G401 (cell line): ENCODE data around the gene DIP2A. TPM values are rescaled to one million over a fixed set of nuclear protein-coding genes. Genes with fewer than 3 reads are reported as not detected.

Experiments
- DNase-seq: peaks from one replicate; pipeline ENCODE4 v3.0.0-alpha.2; 2015; ENCODE audit warnings: low spot score
- in situ Hi-C: cut with HindIII; loops from 2 replicates; pipeline ENCODE4 v1.10.0; 2016; ENCODE audit warnings: low sequenced_read_pairs, mixed read lengths
- total RNA-seq: library from RNA; depleted of rRNA; stranded (reverse); fragments of >200 nt; shearing (Covaris generic); gene quantifications from 2 replicates; pipeline ENCODE4 v1.2.3, GENCODE V29; 2014; rRNA removed

The DIP2A gene
- total RNA-seq, 1 experiment from 2014 or later: 32.4 TPM

DNA sequence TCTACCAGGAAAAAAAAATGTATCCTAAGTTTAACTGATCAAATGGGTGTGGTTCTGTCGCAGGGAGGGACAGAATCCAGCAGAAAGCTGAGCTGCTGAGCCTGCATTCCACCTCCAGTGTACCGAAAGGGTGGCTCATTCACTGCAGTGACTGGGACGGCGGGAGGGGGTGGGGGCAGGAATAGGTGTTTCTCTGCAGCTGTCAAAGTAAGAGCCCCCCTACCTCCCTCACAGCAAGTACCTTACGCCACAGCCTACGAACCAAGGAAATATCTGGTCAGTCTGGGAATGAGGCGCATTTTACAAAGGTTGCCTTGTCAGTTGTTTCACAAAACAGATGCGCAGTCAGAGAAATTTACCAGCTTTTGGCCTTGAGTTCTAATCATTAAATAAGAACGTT, 144.5 kb downstream of the DIP2A start:
- DNase-seq: no peak
- in situ Hi-C loops: no loop called here

DNA sequence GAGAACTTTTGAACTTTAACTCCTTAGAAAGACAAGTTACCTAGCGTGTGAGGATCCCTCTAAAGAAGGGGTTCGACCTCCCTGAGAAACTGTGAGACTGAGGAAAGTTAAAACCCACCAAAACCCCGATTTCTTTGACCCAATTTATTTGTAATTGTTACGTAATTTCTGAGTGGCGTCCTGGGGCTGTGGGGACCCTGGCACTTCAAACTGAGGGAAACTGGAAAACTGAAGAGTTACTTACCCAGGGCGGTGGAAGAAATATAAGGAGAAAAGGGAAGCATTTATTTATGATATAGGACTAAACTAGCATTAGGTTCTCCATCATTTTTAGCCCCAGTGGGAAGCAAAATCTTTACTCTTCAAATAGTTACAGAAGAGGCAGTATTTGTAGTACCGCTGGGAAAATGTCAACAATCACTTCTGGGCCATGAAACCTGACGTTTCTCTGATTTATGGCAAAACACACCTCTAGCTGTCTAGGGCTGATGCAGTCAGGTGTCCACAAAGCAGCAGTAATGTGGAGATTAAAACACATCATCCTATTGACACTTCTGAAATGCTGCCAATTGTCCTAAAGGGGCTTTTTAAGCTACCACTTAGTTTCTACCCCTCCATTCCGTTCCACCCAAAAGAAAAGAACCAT, 145.8 kb downstream of the DIP2A start:
- DNase-seq: no peak
- in situ Hi-C loops: no loop called here

DNA sequence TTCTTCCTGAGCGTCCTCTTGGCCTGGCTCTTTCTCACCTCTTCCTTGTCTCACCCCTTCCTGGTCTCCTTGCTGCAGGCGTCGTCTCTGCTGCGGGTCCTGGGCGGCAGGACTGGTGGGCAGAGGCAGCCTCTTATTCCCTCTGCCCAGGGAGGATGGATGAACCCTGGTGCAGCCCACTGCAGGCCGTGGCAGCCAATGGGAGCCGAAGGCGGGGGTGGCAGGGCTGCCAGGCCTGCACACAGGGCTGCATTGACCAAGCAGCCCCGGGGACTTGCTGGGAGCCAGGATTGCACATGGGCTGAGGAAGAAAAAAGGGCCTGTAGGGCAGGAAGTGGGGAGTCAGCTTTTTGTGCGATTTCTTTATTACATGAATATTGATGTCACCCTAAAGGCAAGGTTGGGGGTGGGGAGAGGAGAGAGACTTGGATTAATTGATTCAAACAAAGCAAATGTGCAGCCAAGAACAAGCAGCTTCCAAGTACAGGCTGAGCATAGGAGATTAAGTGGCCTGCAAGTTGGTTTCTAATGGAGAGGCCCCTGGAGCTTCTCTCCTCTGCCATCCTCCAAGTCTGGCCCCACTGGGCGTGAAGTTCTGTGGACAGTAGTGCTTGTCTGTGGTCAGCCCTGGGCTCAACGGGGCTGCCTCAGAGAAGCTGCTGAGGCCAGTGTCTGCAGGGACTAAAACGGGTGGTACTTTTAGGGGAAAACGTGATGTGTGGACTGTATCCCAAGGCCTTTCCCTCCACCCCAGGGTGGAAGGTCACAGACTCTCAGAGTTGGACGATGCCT, 146.5 kb downstream of the DIP2A start, which contains the start of gene S100B:
TSS of gene S100B (minus strand) at position 108 of the 792 bp plus-strand sequence. CDS start 2,667 bp downstream, outside the sequence.
- in situ Hi-C loops: no loop called here
- peak; percentile 34 for DNase-seq

DNA sequence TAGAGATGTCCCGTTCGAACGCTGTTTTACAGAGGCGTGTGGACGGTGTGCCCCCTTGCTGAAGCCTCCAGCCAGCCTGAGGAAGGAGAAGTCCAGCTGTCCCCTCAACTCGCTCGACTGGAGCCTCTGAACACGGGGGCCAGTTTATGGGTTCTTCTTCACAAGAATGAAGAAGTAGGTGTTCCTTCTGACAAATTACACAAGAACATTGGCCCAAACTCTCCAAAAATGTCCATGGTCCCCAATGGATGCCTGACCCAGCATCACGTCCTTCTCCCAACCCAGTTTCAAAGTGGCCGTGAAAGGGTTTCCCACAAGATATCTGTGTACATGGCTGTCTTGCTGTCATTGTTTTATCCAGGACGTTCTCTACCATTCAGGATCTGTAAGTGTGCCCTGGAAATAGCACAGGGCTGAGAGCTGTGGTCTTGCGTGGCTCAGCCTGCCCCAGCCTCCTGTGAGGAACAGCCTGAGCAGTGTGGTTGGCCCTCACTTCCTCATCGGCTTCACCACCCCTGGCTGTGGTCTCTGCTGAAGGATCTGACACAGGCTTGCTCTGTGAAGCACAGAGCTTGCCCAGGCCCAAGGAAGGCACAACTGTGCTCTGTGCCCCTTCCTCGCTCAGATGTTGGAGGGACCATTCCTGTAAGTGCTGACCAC, 147.2 kb downstream of the DIP2A start:
- no peak for DNase-seq
- in situ Hi-C loops: no loop called here

DNA sequence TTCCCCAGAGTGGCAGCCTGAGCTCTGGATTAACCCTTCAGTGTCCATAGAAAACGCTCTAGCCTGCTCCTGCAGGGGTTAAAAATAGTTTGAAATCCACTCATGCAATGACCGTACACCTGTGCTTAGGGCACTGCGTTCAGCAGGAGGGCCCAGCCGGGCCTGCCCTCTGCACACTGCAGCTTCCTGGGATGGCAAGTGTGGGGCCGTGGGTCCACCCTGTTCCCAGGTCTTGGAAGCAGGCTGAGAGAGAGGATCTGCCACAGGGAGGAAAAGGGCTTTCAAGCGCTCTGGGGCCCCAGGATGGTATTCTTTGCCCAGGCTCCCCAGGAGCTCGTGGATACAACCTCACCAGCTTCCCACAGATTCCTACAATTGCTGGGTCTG, 147.7 kb downstream of the DIP2A start:
- in situ Hi-C loops: no loop called here

DNA sequence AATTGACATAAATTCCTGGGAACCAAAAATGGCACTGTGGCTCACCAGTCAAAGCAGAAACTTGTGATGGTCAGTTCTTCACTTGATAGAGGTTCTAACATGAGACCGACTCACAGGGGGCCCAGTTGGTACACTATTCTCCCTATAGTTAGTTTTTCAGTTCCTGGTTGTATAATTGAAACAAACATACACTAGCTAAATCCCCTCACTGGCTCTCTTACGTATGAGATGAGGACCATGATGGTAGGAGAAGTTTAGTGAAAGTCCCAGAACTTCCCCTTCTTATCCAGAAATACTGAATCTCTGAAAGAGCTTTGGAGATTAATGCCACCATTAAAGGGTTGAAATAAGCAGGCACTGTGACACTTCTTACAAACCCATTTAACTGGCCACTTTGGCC, 148.9 kb downstream of the DIP2A start:
- in situ Hi-C loops: no loop called here
- DNase-seq: no peak

More for the DNA sequence above, 147.7 kb downstream of the DIP2A start:
- no peak for DNase-seq

DNA sequence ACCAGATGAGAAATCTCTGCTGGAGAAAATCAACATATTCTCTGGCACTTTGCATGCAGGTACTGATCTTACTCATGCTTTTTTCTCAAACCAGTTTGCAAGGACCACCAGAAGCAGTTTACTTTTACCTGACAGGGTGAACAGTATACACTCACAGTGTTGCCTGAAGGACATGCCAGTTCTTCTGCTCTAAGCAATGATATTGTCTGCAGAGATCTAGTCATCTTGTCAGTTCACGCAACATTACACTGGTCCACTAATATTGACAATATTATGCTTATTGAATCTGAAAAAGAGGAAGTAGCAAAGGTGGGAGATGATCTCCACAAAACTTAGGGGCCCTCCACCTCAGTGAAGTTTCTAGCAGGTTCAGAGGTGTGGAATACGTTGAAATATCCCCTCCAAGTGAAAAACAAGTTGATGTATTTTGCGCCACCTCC, 150.0 kb downstream of the DIP2A start:
- DNase-seq: no peak

DNA sequence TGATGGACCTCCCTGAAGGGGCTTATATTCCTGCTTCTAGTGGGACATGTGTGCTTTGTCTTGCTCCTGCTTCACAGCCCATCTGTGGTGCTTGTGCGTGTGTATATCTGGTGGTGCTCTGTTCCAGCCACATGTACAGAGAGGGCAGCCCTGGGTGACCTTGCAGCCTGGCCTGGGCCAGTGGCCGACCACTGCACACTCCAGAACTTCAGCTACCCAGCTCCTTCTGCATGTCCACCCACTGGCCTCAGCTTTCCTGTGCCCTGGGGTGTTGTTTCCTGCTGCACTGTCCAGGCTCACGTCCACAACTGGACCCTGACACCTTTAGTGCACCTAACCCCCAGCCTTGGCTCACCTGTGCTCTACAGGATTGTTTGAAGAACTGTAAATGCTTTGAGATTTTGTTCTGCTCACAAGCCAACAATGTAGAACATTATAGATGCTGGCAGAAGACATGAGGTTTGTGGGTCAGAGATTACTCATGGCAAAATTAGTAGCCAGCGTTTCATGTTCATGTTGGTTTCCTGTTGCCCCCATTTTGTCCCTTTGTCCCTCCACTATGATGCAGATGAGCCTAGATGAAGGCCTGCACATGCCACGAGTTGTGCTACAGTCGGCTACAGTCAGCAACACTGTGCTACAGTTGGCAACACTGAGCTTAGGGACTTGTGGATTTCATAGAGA, 151.5 kb downstream of the DIP2A start:
- in situ Hi-C loops: no loop called here
- DNase-seq: no peak

More for the DNA sequence above, 150.0 kb downstream of the DIP2A start:
- in situ Hi-C loops: no loop called here

DNA sequence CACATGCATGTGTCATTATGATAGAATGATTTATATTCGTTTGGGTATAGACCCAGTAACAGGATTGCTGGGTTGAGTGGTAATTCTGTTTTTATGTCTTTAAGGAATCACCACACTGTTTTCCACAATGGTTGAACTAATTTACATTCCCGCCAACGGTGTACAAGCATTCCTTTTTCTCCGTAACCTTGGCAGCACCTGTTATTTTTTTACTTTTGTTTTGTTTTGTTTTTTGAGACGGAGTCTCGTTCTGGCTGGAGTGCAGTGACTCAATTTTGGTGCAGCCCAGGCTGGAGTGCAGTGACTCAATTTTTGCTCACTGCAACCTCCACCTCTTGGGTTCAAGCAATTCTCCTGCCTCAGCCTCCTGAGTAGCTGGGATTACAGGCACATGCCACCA, 154.7 kb downstream of the DIP2A start:
- DNase-seq: no peak
- in situ Hi-C loops: no loop called here

DNA sequence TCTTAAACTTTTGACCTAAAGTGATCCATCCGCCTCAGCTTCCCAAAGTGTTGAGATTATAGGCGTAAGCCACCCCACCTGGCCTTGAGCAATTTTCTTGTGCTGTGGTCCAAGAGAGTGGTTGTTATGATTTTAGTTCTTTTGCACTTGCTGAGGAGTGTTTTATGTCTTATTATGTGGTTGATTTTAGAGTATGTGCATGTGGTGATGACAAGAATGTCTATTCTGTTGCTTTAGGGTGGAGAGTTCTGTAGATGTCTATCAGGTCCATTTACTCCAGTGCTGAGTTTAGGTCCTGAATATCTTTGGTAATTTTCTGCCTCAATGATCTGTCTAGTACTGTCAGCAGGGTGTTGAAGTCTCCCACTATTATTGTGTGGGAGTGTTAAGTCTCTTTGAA, 157.4 kb downstream of the DIP2A start:
- in situ Hi-C loops: no loop called here
- no peak for DNase-seq

DNA sequence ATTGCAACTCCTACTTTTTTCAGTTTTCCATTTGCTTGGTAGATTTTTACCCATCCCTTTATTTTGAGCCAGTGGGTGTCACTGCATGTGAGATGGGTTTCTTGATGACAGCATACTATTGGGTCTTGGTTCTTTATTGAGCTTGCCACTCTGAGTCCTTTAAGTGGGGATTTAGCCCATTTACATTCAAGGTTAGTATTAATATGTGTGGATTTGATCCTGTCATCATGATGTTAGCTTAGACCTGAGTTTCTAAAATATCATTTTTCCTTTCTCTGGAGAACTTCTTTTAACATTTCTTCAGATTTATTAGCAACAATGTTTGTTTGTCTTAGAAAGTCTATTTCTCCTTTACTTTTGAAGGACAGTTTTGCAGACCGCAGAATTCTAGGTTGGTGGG, 158.0 kb downstream of the DIP2A start:
- in situ Hi-C loops: no loop called here
- no peak for DNase-seq

DNA sequence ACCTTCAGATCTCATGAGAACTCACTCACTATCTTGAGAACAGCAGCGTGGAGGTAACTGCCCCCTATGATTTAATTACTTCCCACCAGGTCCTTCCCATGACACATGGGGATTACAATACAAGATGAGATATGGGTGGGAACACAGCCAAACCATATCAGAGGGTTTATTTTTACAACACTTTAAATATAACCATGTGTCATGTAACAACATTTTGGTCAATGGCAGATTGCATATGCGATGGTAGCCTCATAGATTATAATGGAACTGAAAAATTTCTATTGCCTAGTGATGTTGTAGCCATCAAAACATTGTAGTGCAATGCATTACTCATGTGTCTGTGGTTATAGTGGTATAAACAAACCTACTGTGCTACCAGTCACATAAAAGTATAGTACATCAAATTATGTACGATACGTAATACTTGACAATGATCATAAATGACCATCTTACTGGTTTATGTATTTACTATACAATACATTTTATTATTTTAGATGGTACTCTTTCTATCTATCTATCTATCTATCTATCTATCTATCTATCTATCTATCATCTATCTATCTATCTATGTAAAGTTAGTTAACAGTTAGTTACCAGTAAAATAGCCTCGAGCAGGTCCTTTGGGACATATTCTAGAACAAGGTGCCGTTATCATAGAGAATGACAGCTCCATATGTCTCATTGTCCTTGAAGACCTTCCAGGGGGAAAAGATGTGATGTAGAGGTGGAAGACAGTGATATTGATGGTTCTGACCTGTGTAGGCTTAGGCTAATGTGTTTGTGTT, 158.8 kb downstream of the DIP2A start:
- in situ Hi-C loops: no loop called here

DNA sequence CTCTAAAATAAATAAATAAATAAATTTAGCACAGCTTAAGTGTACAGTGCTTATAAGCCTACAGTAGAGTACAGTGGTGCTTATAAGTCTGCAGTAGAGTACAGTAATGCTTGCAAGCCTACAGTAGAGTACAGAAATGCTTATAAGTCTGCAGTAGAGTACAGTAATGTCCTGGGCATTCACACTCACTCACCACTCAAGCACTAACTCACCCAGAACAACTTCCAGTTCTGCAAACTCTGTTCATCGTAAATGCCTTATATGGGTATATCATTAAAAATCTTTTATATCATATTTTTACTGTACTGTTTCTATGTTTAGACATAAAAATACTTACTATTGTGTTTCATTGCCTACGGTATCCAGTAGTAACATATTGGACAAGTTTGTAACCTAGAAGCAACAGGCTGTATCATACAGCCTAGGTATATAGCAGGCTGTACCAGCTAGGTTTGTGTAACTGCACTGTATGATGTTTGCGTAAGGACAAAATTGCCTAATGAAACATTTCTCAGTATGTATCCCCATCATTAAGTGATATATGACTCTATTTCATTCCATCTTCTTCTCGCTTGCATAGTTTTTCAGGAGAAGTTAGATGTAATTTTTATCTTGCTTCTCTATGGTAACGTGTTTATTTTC, 160.2 kb downstream of the DIP2A start:
- in situ Hi-C loops: no loop called here
- DNase-seq: no peak

More for the DNA sequence above, 158.8 kb downstream of the DIP2A start:
- no peak for DNase-seq

Other genes with a start within 250 kb of the DIP2A start
- gene LSS, start 230.1 kb upstream of the DIP2A start, total RNA-seq: 59.4 and 66.8 TPM in 2 replicates
- 102 and 127 TPM in 2 replicates for gene MCM3AP, start 173.3 kb upstream of the DIP2A start, total RNA-seq
- gene YBEY, start 172.5 kb upstream of the DIP2A start, total RNA-seq: 29.0 and 52.6 TPM in 2 replicates
- 7.9 and 8.2 TPM in 2 replicates for gene C21orf58, start 135.0 kb upstream of the DIP2A start, total RNA-seq
- gene PCNT, start 134.7 kb upstream of the DIP2A start, total RNA-seq: 14.3 and 33.5 TPM in 2 replicates
- not detected in 2 replicates for gene S100B, start 146.2 kb downstream of the DIP2A start, total RNA-seq
- gene PRMT2, start 176.8 kb downstream of the DIP2A start, total RNA-seq: 84.4 and 112 TPM in 2 replicates